ENCODE data around the gene ZNF891.

The ZNF891 gene

GRCh38 chr12:133061954-133062353 lies 68.1 kb downstream of the ZNF891 start:
- no peak for DNase-seq (ENCODE audit: low read depth in 2 of 2)

- no peak for DNase-seq (ENCODE audit: low read depth in 2 of 2)
Observed at GRCh38 chr12:133058203-133059113, 71.6 kb downstream of the ZNF891 start.

- DNase-seq (ENCODE audit: low read depth in 2 of 2): no peak
Observed at GRCh38 chr12:133057446-133057845, 72.6 kb downstream of the ZNF891 start.
